ENCODE results near the gene INPP5A.

The INPP5A gene

DNA sequence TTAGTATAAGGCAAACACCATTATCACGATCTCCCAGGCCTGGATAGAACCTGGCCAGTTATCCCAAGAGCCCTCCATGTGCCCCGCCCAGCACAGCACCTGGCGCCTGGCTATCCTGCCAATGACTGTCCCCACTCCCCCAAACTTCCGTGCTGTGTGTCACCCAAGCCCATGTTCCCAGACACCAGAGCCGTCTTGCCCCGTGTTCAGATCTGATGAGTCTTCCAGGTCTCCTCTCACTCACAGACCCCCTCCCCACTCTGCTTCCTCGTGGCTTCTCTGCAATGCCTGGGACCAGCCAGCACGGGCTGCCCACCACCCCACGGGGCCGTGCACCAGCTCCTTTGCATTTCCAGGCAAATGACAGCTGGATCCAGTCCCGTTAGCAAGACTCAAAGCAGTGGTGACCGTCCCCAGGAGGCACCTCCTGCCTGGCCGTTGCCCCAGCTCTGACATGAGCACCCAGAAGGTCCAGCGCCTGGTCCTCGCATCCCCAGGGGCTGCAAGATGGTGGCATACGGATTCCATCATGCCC is 43.8 kb upstream of the INPP5A start:
- H3K27ac ChIP-seq = no peak overlapping the region
- TF ChIP-seq ZFX (IDR thresholded peaks at IDR 0.05) = no peak
- TF ChIP-seq, protein P1, sequence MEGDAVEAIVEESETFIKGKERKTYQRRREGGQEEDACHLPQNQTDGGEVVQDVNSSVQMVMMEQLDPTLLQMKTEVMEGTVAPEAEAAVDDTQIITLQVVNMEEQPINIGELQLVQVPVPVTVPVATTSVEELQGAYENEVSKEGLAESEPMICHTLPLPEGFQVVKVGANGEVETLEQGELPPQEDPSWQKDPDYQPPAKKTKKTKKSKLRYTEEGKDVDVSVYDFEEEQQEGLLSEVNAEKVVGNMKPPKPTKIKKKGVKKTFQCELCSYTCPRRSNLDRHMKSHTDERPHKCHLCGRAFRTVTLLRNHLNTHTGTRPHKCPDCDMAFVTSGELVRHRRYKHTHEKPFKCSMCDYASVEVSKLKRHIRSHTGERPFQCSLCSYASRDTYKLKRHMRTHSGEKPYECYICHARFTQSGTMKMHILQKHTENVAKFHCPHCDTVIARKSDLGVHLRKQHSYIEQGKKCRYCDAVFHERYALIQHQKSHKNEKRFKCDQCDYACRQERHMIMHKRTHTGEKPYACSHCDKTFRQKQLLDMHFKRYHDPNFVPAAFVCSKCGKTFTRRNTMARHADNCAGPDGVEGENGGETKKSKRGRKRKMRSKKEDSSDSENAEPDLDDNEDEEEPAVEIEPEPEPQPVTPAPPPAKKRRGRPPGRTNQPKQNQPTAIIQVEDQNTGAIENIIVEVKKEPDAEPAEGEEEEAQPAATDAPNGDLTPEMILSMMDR (conservative IDR thresholded peaks at IDR 0.05) = no peak

DNA sequence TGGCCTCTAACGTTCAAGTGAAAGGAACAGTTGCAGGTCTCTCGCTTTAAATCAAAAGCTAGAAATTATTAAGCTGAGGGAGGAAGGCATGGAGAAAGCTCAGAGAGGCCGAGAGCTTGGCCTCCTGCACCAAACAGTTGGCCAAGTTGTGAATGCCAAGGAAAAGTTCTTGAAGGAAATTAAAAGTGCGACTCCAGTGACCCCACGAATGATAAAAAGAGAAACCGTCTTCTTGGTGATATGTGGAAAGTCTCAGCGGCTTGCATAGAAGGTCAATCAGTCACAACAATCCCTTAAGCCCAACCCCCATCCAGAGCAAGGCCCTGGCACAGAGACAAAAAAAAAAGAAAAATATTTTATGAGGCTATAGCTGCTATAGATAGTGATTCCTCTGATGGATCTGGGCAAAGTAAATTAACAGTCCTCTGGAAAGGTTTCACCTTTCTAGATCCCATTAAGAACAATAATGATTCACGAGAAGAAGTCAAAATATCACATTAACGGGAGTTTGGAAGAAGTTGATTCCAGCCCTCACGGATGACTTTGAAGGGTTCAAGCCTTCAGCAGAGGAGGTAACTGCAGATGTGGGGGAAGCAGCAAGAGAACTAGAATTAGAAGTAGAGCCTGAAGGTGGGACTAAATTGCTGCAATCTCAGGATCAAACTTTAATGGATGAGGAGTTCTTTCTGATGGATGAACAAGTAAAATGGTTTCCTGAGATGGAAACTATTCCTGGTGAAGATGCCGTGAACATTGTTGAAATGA is 42.5 kb upstream of the INPP5A start:
- no peak overlapping the region for H3K27ac ChIP-seq
- TF ChIP-seq ZFX (IDR thresholded peaks at IDR 0.05) = no peak
- TF ChIP-seq, protein P1 (conservative IDR thresholded peaks at IDR 0.05) = no peak

DNA sequence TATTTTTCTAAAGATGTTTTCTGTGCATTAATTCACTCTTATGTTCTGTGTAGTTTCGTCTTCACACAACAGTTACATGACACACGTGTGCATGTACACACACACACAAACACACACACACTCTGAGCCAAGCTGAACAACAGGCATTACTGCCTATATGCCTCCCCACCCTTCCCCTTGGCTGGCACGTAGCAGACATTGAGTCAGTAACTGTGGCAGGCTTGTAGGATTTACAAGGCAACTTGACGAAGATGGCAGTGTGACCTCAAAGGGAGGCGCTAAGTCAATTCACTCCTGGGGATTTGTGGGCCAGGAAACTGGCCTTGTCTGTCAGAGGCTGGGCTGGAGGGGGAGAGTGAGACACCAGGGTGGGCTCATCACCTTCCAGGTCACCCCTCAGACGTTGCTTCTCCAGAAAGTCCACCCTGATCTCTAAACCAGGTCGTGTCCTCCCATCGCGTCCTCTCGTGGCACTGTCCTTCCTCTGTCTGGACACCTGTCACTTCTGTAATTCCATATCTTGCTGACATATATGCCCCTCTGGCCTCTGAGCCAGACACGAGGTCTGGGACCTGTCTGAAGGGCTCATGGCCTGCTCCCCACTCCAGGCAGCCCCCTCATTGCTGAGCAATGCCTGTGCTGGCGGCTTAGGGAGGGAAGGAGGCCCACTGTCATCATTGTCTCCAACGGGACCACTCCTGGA is 41.1 kb upstream of the INPP5A start:
- H3K27ac ChIP-seq = no peak overlapping the region
- TF ChIP-seq ZFX (IDR thresholded peaks at IDR 0.05) = no peak
- TF ChIP-seq, protein P1 (conservative IDR thresholded peaks at IDR 0.05) = no peak

DNA sequence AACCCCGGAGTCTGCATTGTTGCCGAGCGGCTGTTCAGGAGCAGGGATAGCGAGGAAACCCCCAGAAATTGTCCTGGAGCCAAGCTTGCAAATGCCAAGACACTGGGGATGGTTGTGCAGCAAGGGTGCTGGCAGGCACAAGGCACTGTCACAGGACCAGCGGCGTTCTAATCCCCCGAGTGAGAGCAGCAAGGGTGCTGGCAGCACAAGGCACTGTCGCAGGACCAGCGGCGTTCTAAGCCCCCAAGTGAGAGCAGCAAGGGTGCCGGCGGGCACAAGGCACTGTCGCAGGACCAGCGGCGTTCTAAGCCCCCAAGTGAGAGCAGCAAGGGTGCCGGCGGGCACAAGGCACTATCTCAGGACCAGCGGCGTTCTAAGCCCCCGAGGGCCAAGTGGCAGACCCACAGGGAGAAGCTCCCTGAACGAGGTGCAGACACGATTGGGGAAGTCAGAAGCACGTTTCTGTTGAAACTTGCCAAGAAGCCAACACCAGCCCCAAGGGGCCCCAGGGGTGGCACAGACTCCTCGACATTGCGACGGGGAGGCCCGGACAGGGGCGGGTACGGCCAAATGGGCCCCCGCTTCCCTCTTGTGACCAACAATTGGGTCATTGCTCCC is 40.4 kb upstream of the INPP5A start:
- TF ChIP-seq, protein P1 (conservative IDR thresholded peaks at IDR 0.05) = no peak
- no peak overlapping the region for H3K27ac ChIP-seq

DNA sequence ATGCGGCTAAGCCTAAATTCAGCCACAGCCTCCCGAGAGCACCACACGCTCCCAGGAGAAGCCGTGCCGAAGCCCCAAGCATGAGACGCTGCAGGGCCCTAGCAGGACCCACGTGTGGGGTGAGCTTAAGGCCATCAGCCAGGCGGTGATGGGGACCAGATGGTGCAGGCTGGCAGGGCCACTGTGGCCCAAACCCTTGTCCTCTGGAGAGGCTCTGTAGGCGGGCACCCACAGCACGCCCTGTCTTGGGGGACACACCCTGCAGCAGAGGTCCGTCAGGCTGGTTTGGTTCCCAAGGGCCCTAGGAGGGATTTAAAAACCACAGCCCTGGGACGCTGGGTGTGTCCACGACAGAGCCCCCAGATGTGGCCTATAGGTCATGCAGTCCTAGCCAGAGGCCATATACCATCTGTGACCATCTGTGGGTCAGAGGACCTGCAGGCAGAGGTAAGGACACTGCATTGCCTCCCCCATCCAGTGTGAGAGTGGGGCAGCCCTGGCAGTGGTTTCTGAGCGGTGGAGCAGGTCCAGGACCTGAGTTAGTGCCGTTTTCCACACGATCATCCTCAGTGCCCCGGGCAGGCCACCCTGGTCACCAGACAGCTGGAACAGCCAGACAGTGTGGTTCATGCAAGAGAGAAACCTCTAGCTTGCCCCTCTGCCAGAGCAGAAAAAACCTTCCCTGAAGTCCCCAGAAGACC is 39.6 kb upstream of the INPP5A start:
- no peak overlapping the region for H3K27ac ChIP-seq
- no peak for TF ChIP-seq ZFX (IDR thresholded peaks at IDR 0.05)
- TF ChIP-seq, protein P1 (conservative IDR thresholded peaks at IDR 0.05) = no peak

DNA sequence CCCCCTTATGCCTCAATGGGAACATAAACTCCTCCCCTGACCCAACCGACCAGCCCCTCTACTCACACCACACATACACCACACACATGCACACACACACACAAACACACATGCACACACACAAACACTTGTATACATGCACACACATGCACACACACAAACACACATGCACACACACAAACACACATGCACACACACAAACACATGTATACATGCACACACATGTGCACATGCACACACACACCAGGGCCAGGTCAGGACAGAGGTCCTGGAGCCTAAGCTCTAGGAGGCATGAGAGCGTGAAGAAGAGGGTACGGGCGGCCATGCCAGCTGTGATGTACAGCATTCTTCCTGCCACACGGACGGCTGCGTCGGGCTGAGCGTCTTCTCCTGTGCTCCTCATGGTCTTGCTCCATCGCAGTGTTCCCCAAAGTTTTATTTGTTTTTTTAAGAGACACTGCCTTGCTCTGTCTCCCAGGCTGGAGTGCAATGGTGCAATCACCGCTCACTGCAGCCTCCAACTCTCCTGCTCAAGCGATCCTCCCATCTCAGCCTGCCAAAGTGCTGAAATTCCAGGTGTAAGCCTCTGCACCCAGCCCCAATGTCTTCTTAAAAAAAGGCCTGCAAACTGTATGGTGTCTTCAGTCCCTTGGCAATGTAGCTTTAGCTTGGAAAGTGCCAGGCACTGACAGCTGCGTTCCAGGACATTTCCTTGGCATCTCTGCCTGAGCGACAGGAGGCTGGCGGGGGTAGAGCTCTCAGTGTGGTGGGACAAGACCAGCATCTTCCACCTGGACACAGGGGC is 38.8 kb upstream of the INPP5A start:
- no peak overlapping the region for H3K27ac ChIP-seq
- TF ChIP-seq, protein P1 (conservative IDR thresholded peaks at IDR 0.05) = no peak
- TF ChIP-seq ZFX (IDR thresholded peaks at IDR 0.05) = no peak
